GM23338 (cell line): ENCODE measurements around the gene CDKL4. TPM values are rescaled to one million over a fixed set of nuclear protein-coding genes. Genes with fewer than 3 reads are reported as not detected.

ENCODE experiments used
- ATAC-seq: fragments of 200-7000 bp; cut with Tn5 transposase; 3 replicates; pipeline ENCODE4 v1.9.1; 2020
- DNase-seq: peaks from one replicate; pipeline ENCODE4 v3.0.0-alpha.2; 2015; ENCODE audit warnings: low spot score
- H2AFZ ChIP-seq: fragments of 200-600 bp; sonication (generic); 2 replicates; pipeline ENCODE4 v1.8.0; 2016; ENCODE audit warnings: antibody characterized with exemption, mild to moderate bottlenecking, moderate library complexity
- H3F3A ChIP-seq: fragments of 200-600 bp; sonication (generic); replicated peaks from 2 replicates; pipeline ENCODE4 v1.8.0; 2017; ENCODE audit warnings: antibody characterized with exemption, mixed run types, low read depth
- H3K27ac ChIP-seq: fragments of 200-600 bp; sonication (generic); 2 replicates; pipeline ENCODE4 v1.6.1; 2016; ENCODE audit warnings: low read depth
- H3K27me3 ChIP-seq: fragments of 200-600 bp; sonication (generic); 2 replicates; pipeline ENCODE4 v1.8.0; 2016; ENCODE audit warnings: mild to moderate bottlenecking, mixed run types, moderate library complexity; ENCODE audit not compliant: insufficient read depth
- H3K36me3 ChIP-seq: fragments of 200-600 bp; sonication (generic); 2 replicates; pipeline ENCODE4 v1.8.0; 2016; ENCODE audit warnings: mild to moderate bottlenecking; ENCODE audit not compliant: insufficient read depth
- H3K4me1 ChIP-seq: fragments of 200-600 bp; sonication (generic); 2 replicates; pipeline ENCODE4 v1.8.0; 2016; ENCODE audit warnings: mild to moderate bottlenecking, moderate library complexity; ENCODE audit not compliant: insufficient read depth
- H3K4me2 ChIP-seq: fragments of 200-600 bp; sonication (generic); 2 replicates; pipeline ENCODE4 v1.7.1; 2017; ENCODE audit warnings: mixed run types
- H3K4me3 ChIP-seq: fragments of 200-600 bp; sonication (generic); 2 replicates; pipeline ENCODE4 v1.6.1; 2016; ENCODE audit warnings: mixed run types
- H3K79me2 ChIP-seq: fragments of 200-600 bp; sonication (generic); replicated peaks from 2 replicates; pipeline ENCODE4 v1.8.0; 2017; ENCODE audit warnings: mild to moderate bottlenecking; ENCODE audit not compliant: insufficient read depth
- H3K9me2 ChIP-seq: fragments of 200-600 bp; sonication (generic); 2 replicates; pipeline ENCODE4 v1.8.0; 2017; ENCODE audit not compliant: insufficient read depth
- H4K20me1 ChIP-seq: fragments of 200-600 bp; sonication (generic); replicated peaks from 2 replicates; pipeline ENCODE4 v1.8.0; 2017; ENCODE audit warnings: mild to moderate bottlenecking; ENCODE audit not compliant: insufficient read depth
- H3K27ac Mint-ChIP-seq: 2 replicates; pipeline ENCODE4 v1.8.0; 2020; ENCODE audit warnings: inconsistent platforms, mild to moderate bottlenecking, moderate library complexity, mixed read lengths
- H3K27me3 Mint-ChIP-seq: 3 replicates; pipeline ENCODE4 v1.8.0; 2022; ENCODE audit warnings: low read depth, mild to moderate bottlenecking, moderate library complexity, mixed read lengths, inconsistent platforms; ENCODE audit not compliant: insufficient read depth, poor library complexity
- H3K36me3 Mint-ChIP-seq: 3 replicates; pipeline ENCODE4 v1.8.0; 2021; ENCODE audit warnings: low read depth, mild to moderate bottlenecking, inconsistent platforms, moderate library complexity, mixed read lengths
- H3K4me1 Mint-ChIP-seq: 3 replicates; pipeline ENCODE4 v1.8.0; 2020; ENCODE audit warnings: mild to moderate bottlenecking, inconsistent platforms, mixed read lengths
- H3K4me3 Mint-ChIP-seq: 3 replicates; pipeline ENCODE4 v1.8.0; 2021; ENCODE audit warnings: moderate library complexity, mild to moderate bottlenecking, inconsistent platforms, mixed read lengths
- H3K9me3 Mint-ChIP-seq: 3 replicates; pipeline ENCODE4 v1.8.0; 2020; ENCODE audit warnings: moderate library complexity, mild to moderate bottlenecking, inconsistent platforms, mixed read lengths
- CREB1 ChIP-seq: fragments of 250-450 bp; sonication (Bioruptor Pico); IDR thresholded peaks from 2 replicates; pipeline ENCODE4 v1.5.0; 2020; ENCODE audit warnings: low read depth, mild to moderate bottlenecking, moderate library complexity
- ETS1 ChIP-seq: IDR thresholded peaks from 2 replicates; pipeline ENCODE4 v1.6.1; 2016; ENCODE audit warnings: antibody characterized with exemption
- EZH2 ChIP-seq: fragments of 200-600 bp; sonication (generic); IDR thresholded peaks from one replicate; pipeline ENCODE4 v1.8.0; 2017; ENCODE audit warnings: antibody characterized with exemption, mild to moderate bottlenecking, low read depth; ENCODE audit not compliant: unreplicated experiment
- EZH2phosphoT487 ChIP-seq: fragments of 200-600 bp; sonication (generic); IDR thresholded peaks from one replicate; pipeline ENCODE4 v1.8.1; 2018; ENCODE audit warnings: antibody characterized with exemption; ENCODE audit not compliant: unreplicated experiment
- NANOG ChIP-seq: IDR thresholded peaks from 2 replicates; pipeline ENCODE4 v1.6.1; 2016; ENCODE audit warnings: antibody characterized with exemption, borderline replicate concordance
- REST ChIP-seq: IDR thresholded peaks from one replicate; pipeline ENCODE4 v1.6.1; 2018; ENCODE audit warnings: antibody characterized with exemption; ENCODE audit not compliant: unreplicated experiment
- STAT1 ChIP-seq: IDR thresholded peaks from one replicate; pipeline ENCODE4 v1.6.1; 2016; ENCODE audit warnings: antibody characterized with exemption; ENCODE audit not compliant: unreplicated experiment
- ZNF114 ChIP-seq: fragments of 250-450 bp; sonication (Bioruptor Pico); IDR thresholded peaks from 2 replicates; pipeline ENCODE4 v1.5.0; 2020; ENCODE audit warnings: mild to moderate bottlenecking, moderate library complexity
- ZNF331 ChIP-seq: fragments of 250-450 bp; sonication (Bioruptor Pico); IDR thresholded peaks from 2 replicates; pipeline ENCODE4 v1.5.0; 2020; ENCODE audit warnings: low read depth, mild to moderate bottlenecking, moderate library complexity
- ZNF462 ChIP-seq: fragments of 250-450 bp; sonication (Bioruptor Pico); IDR thresholded peaks from 2 replicates; pipeline ENCODE4 v1.5.0; 2020; ENCODE audit warnings: mild to moderate bottlenecking, moderate library complexity
- polyA plus RNA-seq: library from polyadenylated mRNA; unstranded; fragments of >200 nt; fragmentation: Nextera tagmentation; extraction: Ambion mirVana; gene quantifications from 2 replicates; pipeline ENCODE4 v1.2.1, GENCODE V29; 2016
- total RNA-seq: library from RNA; depleted of rRNA; stranded (reverse); fragments of >200 nt; shearing (Covaris generic); gene quantifications from 2 replicates; pipeline ENCODE4 v1.2.3, GENCODE V29; 2014

The CDKL4 gene
- total and polyA plus RNA-seq, 2 experiments from 2014 or later = 0.24 TPM; not detected in 1

GRCh38 chr2:39133215-39133851, 110.4 kb downstream of the CDKL4 start:
- peaks cover 5% of the 10 kb centered on the region; the same call in 1 of the 2 replicates for H3K9me2 ChIP-seq
- H3F3A ChIP-seq = no peaks in the 10 kb centered on the region
- H3K4me3 ChIP-seq = no peak overlapping the region
- ATAC-seq = no peak
- TF ChIP-seq EZH2phosphoT487 = no peak
- TF ChIP-seq ZNF114 (CRISPR knock-in tag) = no peak
- TF ChIP-seq EZH2 = no peak
- no peak for TF ChIP-seq STAT1
- H4K20me1 ChIP-seq = no peaks in the 10 kb centered on the region
- Mint-ChIP-seq H3K36me3 (no peaks in the 10 kb centered on the region), H3K4me1 (no peaks in the 10 kb centered on the region), H3K27ac (no peak overlapping the region), H3K4me3 (no peak overlapping the region), H3K9me3 (no peaks in the 10 kb centered on the region; the same call in 2 of the 3 replicates), H3K27me3 (no peaks in the 10 kb centered on the region)
- no peak overlapping the region for H2AFZ ChIP-seq
- no peak overlapping the region for H3K4me2 ChIP-seq
- H3K27me3 ChIP-seq = no peaks in the 10 kb centered on the region
- H3K36me3 ChIP-seq = no peaks in the 10 kb centered on the region
- no peak for DNase-seq
- H3K4me1 ChIP-seq = no peaks in the 10 kb centered on the region
- no peak overlapping the region for H3K27ac ChIP-seq
- H3K79me2 ChIP-seq = no peaks in the 10 kb centered on the region

- Histone ChIP-seq H3K4me1 (peaks cover 7% of the 10 kb centered on the region), H3K36me3 (no peaks in the 10 kb centered on the region), H3K4me2 (no peak overlapping the region), H4K20me1 (no peaks in the 10 kb centered on the region), H3K27ac (no peak overlapping the region), H3K4me3 (no peak overlapping the region), H3K9me2 (peaks cover 5% of the 10 kb centered on the region; the same call in 1 of the 2 replicates), H3K79me2 (no peaks in the 10 kb centered on the region), H3K27me3 (no peaks in the 10 kb centered on the region), H2AFZ (no peak overlapping the region), H3F3A (0 out of 2 replicates have a peak, but pooled peaks cover 5% of the 10 kb centered on the region)
- H3K9me3 Mint-ChIP-seq = no peaks in the 10 kb centered on the region; the same call in 2 of the 3 replicates
- H3K27ac Mint-ChIP-seq = no peak overlapping the region
- no peak for ATAC-seq
- no peak overlapping the region for H3K4me3 Mint-ChIP-seq
- H3K4me1 Mint-ChIP-seq = peaks cover 5% of the 10 kb centered on the region; the same call in 2 of the 3 replicates
- H3K27me3 Mint-ChIP-seq = peaks cover 2% of the 10 kb centered on the region
- no peaks in the 10 kb centered on the region for H3K36me3 Mint-ChIP-seq
- no peak for DNase-seq
- no peak for TF ChIP-seq ETS1
- TF ChIP-seq EZH2 = no peak
- TF ChIP-seq REST = no peak
- no peak for TF ChIP-seq ZNF114 (CRISPR knock-in tag)
- no peak for TF ChIP-seq ZNF462 (CRISPR knock-in tag)
- no peak for TF ChIP-seq CREB1 (CRISPR knock-in tag)
- TF ChIP-seq NANOG = no peak
- TF ChIP-seq ZNF331 = no peak
Measured at GRCh38 chr2:39128919-39129391, 114.8 kb downstream of the CDKL4 start.
